Breast epithelium (tissue), 3 donors: ENCODE measurements around the gene ZFP36L1.

ENCODE experiments used
- POLR2AphosphoS5 ChIP-seq, 3 donors: sonication (generic); formaldehyde crosslinking; IDR thresholded peaks; one replicate each; pipeline ENCODE4 v1.6.1; 2017; ENCODE audit warnings: antibody characterized with exemption in 3 of 3
- TF ChIP-seq, protein P1 (sequence below), 3 donors: fragments of 450-650 bp; IDR thresholded peaks; one replicate each; pipeline ENCODE4 v1.5.1; 2016 to 2017; ENCODE audit warnings: antibody characterized with exemption in 3 of 3, mild to moderate bottlenecking in 3 of 3, moderate library complexity in 3 of 3

DNA sequence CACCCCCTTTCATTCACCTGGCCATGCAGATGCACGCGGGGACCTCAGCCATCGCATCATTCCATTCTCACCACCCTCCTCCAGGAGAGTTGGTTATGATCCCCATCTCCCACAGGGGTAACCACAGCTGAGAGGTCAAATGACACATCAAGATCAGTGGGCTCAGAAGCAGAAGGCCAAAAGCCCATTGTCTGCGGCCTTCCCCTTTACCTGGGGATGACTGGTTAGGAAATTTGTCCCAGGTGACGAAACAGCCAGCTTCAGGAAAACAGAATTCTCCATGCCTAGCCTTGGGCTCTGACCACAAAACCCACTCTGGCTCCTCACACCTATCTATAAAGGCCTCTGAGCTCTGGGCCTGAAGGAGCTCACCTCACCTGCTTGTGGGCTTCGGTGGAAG, 36.1 kb downstream of the ZFP36L1 start:
- TF ChIP-seq, protein P1, sequence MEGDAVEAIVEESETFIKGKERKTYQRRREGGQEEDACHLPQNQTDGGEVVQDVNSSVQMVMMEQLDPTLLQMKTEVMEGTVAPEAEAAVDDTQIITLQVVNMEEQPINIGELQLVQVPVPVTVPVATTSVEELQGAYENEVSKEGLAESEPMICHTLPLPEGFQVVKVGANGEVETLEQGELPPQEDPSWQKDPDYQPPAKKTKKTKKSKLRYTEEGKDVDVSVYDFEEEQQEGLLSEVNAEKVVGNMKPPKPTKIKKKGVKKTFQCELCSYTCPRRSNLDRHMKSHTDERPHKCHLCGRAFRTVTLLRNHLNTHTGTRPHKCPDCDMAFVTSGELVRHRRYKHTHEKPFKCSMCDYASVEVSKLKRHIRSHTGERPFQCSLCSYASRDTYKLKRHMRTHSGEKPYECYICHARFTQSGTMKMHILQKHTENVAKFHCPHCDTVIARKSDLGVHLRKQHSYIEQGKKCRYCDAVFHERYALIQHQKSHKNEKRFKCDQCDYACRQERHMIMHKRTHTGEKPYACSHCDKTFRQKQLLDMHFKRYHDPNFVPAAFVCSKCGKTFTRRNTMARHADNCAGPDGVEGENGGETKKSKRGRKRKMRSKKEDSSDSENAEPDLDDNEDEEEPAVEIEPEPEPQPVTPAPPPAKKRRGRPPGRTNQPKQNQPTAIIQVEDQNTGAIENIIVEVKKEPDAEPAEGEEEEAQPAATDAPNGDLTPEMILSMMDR (IDR thresholded peaks at IDR 0.05), result no peak
- TF ChIP-seq POLR2AphosphoS5 (IDR thresholded peaks at IDR 0.05), result no peak
